IPS-15b (cell line): Measurements from ENCODE around the gene KLF16.
"Not testable (repeated sequence)": the region's sequence is repeated elsewhere in the genome, so short reads cannot be mapped to it uniquely, and the experiment has no call there.

ENCODE experiments used
- H3K27me3 ChIP-seq: one replicate; pipeline ENCODE4 v1.6.1; 2013; ENCODE audit warnings: low read length; ENCODE audit not compliant: control insufficient read depth, insufficient read depth
- H3K36me3 ChIP-seq: one replicate; pipeline ENCODE4 v1.6.1; 2013; ENCODE audit warnings: low read length; ENCODE audit not compliant: control insufficient read depth, insufficient read depth
- H3K4me1 ChIP-seq: one replicate; pipeline ENCODE4 v1.6.1; 2013; ENCODE audit warnings: mild to moderate bottlenecking, low read length; ENCODE audit not compliant: control insufficient read depth, insufficient read depth
- H3K4me3 ChIP-seq: one replicate; pipeline ENCODE4 v1.5.1; 2013; ENCODE audit warnings: low read depth, low read length
- H3K9ac ChIP-seq: one replicate; pipeline ENCODE4 v1.6.1; 2013; ENCODE audit warnings: low read depth, mild to moderate bottlenecking, low read length
- H3K9me3 ChIP-seq: one replicate; pipeline ENCODE4 v1.6.1; 2013; ENCODE audit warnings: mild to moderate bottlenecking, low read length; ENCODE audit not compliant: control insufficient read depth, insufficient read depth

KLF16 gene

GRCh38 chr19:1882786-1883692 is 19.7 kb upstream of the KLF16 start:
- Histone ChIP-seq H3K9me3 (no peaks in the 10 kb centered on the region), H3K4me1 (peaks cover 13% of the 10 kb centered on the region), H3K9ac (no peak overlapping the region), H3K4me3 (no peak overlapping the region), H3K36me3 (peaks cover 3% of the 10 kb centered on the region), H3K27me3 (no peaks in the 10 kb centered on the region)

- Histone ChIP-seq H3K4me3 (no peak overlapping the region), H3K36me3 (peaks cover 3% of the 10 kb centered on the region), H3K9ac (no peak overlapping the region), H3K27me3 (no peaks in the 10 kb centered on the region), H3K9me3 (no peaks in the 10 kb centered on the region), H3K4me1 (peaks cover 13% of the 10 kb centered on the region)
These were observed 18.9 kb upstream of the KLF16 start for GRCh38 chr19:1882089-1882785.

GRCh38 chr19:1881393-1882088 is 18.2 kb upstream of the KLF16 start:
- H3K36me3 ChIP-seq, H3K9ac ChIP-seq, H3K4me3 ChIP-seq, H3K9me3 ChIP-seq, H3K27me3 ChIP-seq: not testable (repeated sequence)
- peaks cover 13% of the 10 kb centered on the region for H3K4me1 ChIP-seq

GRCh38 chr19:1880611-1881392 is 17.4 kb upstream of the KLF16 start:
- H3K36me3 ChIP-seq: peaks cover 3% of the 10 kb centered on the region
- H3K9me3 ChIP-seq: no peaks in the 10 kb centered on the region
- peaks cover 13% of the 10 kb centered on the region for H3K4me1 ChIP-seq
- no peak overlapping the region for H3K9ac ChIP-seq
- no peak overlapping the region for H3K4me3 ChIP-seq
- H3K27me3 ChIP-seq: no peaks in the 10 kb centered on the region

DNA sequence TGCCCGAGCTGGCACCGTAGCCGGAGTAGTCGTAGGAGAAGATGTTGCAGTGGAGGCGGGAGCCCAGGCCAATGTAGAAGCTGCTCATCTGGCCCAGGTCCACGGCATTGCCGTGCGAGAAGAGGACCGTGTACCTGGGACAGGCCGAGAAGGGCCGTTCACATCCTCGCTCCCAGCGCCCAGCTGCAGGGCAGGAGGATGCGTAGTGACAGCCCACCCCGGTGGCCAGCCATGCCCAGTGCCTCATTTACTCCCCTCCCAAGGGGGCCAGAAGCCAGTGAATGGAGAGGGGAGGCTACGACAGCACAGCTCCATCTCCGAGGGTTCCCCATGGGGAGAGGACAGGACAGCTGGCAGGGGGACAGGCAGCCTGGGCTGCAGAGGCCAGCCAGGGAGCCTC is 16.6 kb upstream of the KLF16 start:
- not testable (repeated sequence) for H3K4me3 ChIP-seq, H3K27me3 ChIP-seq, H3K9ac ChIP-seq, H3K36me3 ChIP-seq, H3K9me3 ChIP-seq
- H3K4me1 ChIP-seq: peaks cover 13% of the 10 kb centered on the region

- not testable (repeated sequence) for H3K9me3 ChIP-seq, H3K9ac ChIP-seq, H3K4me3 ChIP-seq, H3K4me1 ChIP-seq, H3K27me3 ChIP-seq, H3K36me3 ChIP-seq
These were observed 15.2 kb upstream of the KLF16 start for GRCh38 chr19:1878583-1878982.

DNA sequence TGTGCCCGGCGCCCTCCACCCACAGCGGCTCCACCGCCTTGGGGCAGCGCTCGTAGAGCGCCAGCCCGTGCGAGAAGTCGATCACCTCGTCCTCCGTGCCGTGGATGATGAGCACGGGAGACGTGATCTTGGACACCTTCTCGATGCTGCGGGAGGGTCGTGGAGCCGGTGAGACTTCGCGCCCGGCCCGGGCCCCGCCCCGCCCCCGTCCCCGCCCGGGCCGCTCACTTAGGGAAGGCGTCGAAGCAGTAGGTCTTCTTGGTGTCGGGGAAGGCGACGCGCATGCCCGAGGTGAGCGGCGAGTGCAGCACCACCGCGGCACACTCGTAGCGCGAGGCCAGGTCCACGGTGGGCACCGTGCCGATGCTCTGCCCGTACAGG is 13.9 kb upstream of the KLF16 start:
- H3K9ac ChIP-seq, H3K36me3 ChIP-seq, H3K4me1 ChIP-seq, H3K27me3 ChIP-seq, H3K9me3 ChIP-seq: not testable (repeated sequence)
- peak overlapping the region; percentile 26 for H3K4me3 ChIP-seq

DNA sequence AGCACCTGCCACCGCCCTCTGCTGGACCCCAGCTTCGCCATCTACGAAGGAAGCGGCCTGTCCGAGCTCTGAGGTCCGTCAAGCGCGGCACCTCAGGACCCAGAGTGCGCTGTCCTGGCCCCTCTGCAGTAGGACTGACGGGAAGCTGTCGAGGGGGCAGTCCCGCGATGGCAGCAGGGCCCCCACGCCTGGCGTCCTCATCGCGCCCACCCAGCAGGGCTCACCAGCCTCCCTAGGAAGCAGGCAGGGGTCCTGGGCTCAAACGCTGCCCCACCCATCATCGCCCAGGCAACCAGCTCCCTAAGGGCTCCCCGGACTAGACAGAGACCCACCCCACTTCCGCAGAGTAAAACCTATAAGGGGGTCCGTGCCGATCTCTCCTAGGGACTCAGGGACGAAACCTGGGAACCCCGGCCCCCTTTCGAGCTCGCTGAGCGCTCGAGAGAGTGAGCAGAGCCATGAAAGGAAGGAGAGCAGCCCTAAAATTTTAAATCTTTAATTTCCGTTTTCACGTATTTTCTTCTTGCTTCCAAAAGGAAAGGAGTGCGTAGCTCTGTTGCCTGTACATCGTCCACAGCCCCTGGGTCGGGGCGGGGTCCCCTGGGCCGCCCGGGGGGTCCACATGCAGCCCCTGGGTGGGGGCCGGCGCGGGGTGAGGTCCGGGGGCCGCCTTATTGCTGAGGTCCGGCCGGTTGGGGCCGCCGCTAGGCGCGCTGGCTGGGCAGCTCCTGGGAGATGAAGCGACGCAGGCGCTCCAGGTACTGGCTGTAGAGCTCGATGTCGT is 13.3 kb upstream of the KLF16 start:
- not testable (repeated sequence) for H3K4me1 ChIP-seq, H3K9me3 ChIP-seq, H3K27me3 ChIP-seq, H3K36me3 ChIP-seq
- Histone ChIP-seq H3K9ac (peak overlapping the region; percentile 76), H3K4me3 (peak overlapping the region; percentile 89)

DNA sequence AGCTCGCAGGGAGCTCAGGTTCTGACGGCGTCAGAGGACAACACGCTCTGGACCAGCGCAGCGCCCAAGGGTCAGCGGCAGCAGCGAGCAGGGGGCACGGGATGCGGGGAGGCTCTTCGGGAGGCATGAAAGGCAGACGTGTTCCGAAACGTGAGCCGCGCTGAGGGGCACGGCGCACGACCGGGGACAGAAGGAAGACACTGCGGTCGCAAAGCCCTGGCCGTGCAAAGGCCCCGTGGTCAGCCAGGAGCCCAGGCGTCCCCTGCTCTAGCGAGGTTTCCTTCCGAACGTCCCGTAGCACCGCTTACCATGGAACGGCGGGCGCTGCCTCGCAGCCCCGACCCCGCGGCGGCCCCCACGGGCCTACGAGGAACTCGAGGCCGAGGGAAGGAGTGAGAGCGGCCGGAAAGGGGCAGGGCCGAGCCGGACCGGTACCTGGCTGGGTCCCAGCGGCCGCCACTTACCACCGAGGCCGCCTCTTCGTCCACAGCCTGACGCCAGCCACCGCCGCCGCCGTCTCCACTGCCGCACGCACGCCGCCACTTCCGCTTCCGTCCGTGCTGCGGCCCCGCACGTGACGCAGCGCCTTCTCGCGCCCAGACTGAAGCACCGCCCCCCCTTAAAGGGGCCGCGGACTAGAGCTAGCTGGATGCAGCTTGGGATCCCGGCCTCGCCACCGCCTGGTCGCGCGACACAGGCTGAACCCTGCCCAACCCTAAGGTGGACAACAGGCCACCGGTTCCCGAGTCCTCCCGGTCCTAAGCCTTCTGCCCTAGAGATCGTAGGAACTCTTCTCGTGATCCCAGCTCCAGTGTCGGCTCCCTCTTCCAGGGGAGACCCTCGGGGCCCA is 12.5 kb upstream of the KLF16 start:
- Histone ChIP-seq H3K36me3 (peaks cover 7% of the 10 kb centered on the region), H3K4me1 (no peaks in the 10 kb centered on the region), H3K9me3 (no peaks in the 10 kb centered on the region), H3K9ac (peak overlapping the region; percentile 97), H3K27me3 (no peaks in the 10 kb centered on the region), H3K4me3 (peak overlapping the region; percentile 89)

- H3K9me3 ChIP-seq, H3K4me1 ChIP-seq, H3K27me3 ChIP-seq, H3K36me3 ChIP-seq: not testable (repeated sequence)
- Histone ChIP-seq H3K9ac (peak overlapping the region; percentile 97), H3K4me3 (peak overlapping the region; percentile 89)
These were observed 11.9 kb upstream of the KLF16 start for GRCh38 chr19:1875265-1875645.
